Stimulated activated CD4-positive, alpha-beta T cell treated with anti-CD3 and anti-CD28 coated beads, TNF-alpha, amount 100 ng/mL, for 24 hours (primary cell): ENCODE results near the gene SMPD3.

Experiments
- DNase-seq, 3 experiments: peaks; one replicate each; pipeline ENCODE4 v3.0.0-alpha.2; 2020; ENCODE audit warnings: low read depth in 3 of 3

SMPD3 gene

GRCh38 chr16:68404736-68405345 is 43.5 kb downstream of the SMPD3 start:
- DNase-seq: no peak

GRCh38 chr16:68403704-68404103 is 44.6 kb downstream of the SMPD3 start:
- no peak for DNase-seq

GRCh38 chr16:68403177-68403576 is 45.1 kb downstream of the SMPD3 start:
- DNase-seq: no peak

GRCh38 chr16:68402748-68403040 is 45.6 kb downstream of the SMPD3 start:
- no peak for DNase-seq

- DNase-seq: no peak
Observed at GRCh38 chr16:68401871-68402747, 46.2 kb downstream of the SMPD3 start.

GRCh38 chr16:68400924-68401460 is 47.3 kb downstream of the SMPD3 start:
- no peak for DNase-seq

- DNase-seq: peak in 1 of 3 experiments; percentile 9
Observed at GRCh38 chr16:68400083-68400923, 48.0 kb downstream of the SMPD3 start.

- no peak for DNase-seq
Observed at GRCh38 chr16:68399456-68399855, 48.9 kb downstream of the SMPD3 start.

- no peak for DNase-seq
Observed at GRCh38 chr16:68397710-68398201, 50.6 kb downstream of the SMPD3 start.

GRCh38 chr16:68396481-68396880 is 51.8 kb downstream of the SMPD3 start:
- DNase-seq: peak in 2 of 3 experiments; percentile 15 to 41

- no peak for DNase-seq
Observed at GRCh38 chr16:68395815-68396214, 52.5 kb downstream of the SMPD3 start.

- DNase-seq: no peak
Observed at GRCh38 chr16:68395167-68395786, 53.0 kb downstream of the SMPD3 start.

GRCh38 chr16:68393333-68393732 is 55.0 kb downstream of the SMPD3 start:
- no peak for DNase-seq

GRCh38 chr16:68389750-68390371 is 58.4 kb downstream of the SMPD3 start:
- DNase-seq: no peak

GRCh38 chr16:68389006-68389405 is 59.3 kb downstream of the SMPD3 start:
- DNase-seq: no peak

- no peak for DNase-seq
Observed at GRCh38 chr16:68388124-68388523, 60.2 kb downstream of the SMPD3 start.

- no peak for DNase-seq
Observed at GRCh38 chr16:68387301-68387700, 61.0 kb downstream of the SMPD3 start.

GRCh38 chr16:68386628-68387027 is 61.7 kb downstream of the SMPD3 start:
- DNase-seq: no peak

GRCh38 chr16:68385371-68385770 is 62.9 kb downstream of the SMPD3 start:
- DNase-seq: no peak

- DNase-seq: no peak
Observed at GRCh38 chr16:68384288-68385161, 63.8 kb downstream of the SMPD3 start.
